ENCODE results near the gene PALMD.
A peak's percentile ranks its signal among the peaks of the same experiment; 100 is the strongest.

PALMD gene

GRCh38 chr1:99673315-99673714 is 27.4 kb downstream of the PALMD start:
- no peak for DNase-seq (ENCODE audit: low read depth in 2 of 2)
- H3K4me3 ChIP-seq (replicated peaks in 1 of 2; ENCODE audit: low read depth in 2 of 2, low read length in 2 of 2) = no peak overlapping the region
- TF ChIP-seq CTCF (IDR thresholded peaks at IDR 0.05; ENCODE audit: low read depth, low read length) = no peak

GRCh38 chr1:99674115-99675064 is 28.5 kb downstream of the PALMD start:
- TF ChIP-seq CTCF (IDR thresholded peaks at IDR 0.05; ENCODE audit: low read depth, low read length) = no peak
- H3K4me3 ChIP-seq (replicated peaks in 1 of 2; ENCODE audit: low read depth in 2 of 2, low read length in 2 of 2) = no peak overlapping the region
- peak in 1 of 2 donors; percentile 35 for DNase-seq (ENCODE audit: low read depth in 2 of 2)

DNA sequence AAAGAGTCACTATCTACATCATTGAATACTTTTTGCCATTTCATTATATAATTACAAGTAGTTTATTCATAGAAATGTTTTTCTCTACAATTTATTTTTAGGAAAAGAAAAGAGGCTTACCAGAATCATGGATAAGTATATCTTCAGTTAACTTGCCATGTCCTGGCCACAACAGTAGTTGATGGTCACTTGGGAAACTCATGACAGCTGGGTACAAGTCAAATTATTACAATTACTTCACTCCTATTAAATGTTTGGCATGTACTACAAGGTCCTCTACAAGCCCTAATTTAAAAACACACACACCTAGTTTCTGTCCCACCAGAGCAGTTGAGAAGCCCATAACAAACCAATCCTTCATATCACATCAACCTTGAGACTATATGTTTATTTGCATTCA is 29.4 kb downstream of the PALMD start:
- TF ChIP-seq CTCF (IDR thresholded peaks at IDR 0.05; ENCODE audit: low read depth, low read length) = no peak
- DNase-seq (ENCODE audit: low read depth in 2 of 2) = no peak
- H3K4me3 ChIP-seq (replicated peaks in 1 of 2; ENCODE audit: low read depth in 2 of 2, low read length in 2 of 2) = no peak overlapping the region

- no peak overlapping the region for H3K4me3 ChIP-seq (replicated peaks in 1 of 2; ENCODE audit: low read depth in 2 of 2, low read length in 2 of 2)
- no peak for TF ChIP-seq CTCF (IDR thresholded peaks at IDR 0.05; ENCODE audit: low read depth, low read length)
- no peak for DNase-seq (ENCODE audit: low read depth in 2 of 2)
Observed at GRCh38 chr1:99675994-99676393, 30.1 kb downstream of the PALMD start.

DNA sequence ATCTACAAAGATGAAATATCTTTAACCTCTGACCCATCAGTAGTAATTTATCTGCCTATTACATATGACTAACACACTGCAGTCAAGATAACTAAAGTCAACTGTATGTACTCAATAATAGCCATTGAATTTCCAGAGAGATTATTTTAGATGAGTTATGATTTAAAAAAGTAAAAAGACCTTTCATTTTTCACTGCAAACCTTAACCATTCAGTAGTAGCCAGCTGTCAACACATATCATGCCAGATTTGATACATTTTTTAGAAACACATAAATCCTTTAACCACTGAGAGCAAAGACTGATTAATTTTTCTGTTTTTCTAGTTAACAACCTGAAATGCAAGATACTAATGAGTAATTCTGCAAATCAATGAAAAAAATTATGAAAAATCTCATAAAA is 31.0 kb downstream of the PALMD start:
- TF ChIP-seq CTCF (IDR thresholded peaks at IDR 0.05; ENCODE audit: low read depth, low read length) = no peak
- DNase-seq (ENCODE audit: low read depth in 2 of 2) = no peak
- H3K4me3 ChIP-seq (replicated peaks in 1 of 2; ENCODE audit: low read depth in 2 of 2, low read length in 2 of 2) = no peak overlapping the region

- DNase-seq (ENCODE audit: low read depth in 2 of 2) = no peak
- TF ChIP-seq CTCF (IDR thresholded peaks at IDR 0.05; ENCODE audit: low read depth, low read length) = no peak
- H3K4me3 ChIP-seq (replicated peaks in 1 of 2; ENCODE audit: low read depth in 2 of 2, low read length in 2 of 2) = no peak overlapping the region
Observed at GRCh38 chr1:99677416-99677815, 31.5 kb downstream of the PALMD start.
